GM12878 (cell line): ENCODE results near the gene LPIN3. TPM values are rescaled to one million over a fixed set of nuclear protein-coding genes. Genes with fewer than 3 reads are reported as not detected.

Experiments
- CHD2 ChIP-seq: IDR thresholded peaks from 2 replicates; pipeline ENCODE4 v1.6.1; 2011; ENCODE audit warnings: low read depth, low read length, improper control_type of control experiment, borderline replicate concordance
- POLR2A ChIP-seq: IDR thresholded peaks from 2 replicates; pipeline ENCODE4 v1.6.1; 2011; ENCODE audit warnings: low read depth, mild to moderate bottlenecking, low read length
- RAD51 ChIP-seq: fragments of 450-650 bp; IDR thresholded peaks from 2 replicates; pipeline ENCODE4 v1.6.1; 2016; ENCODE audit warnings: moderate library complexity, mild to moderate bottlenecking, inconsistent platforms
- RBBP5 ChIP-seq: fragments of 200-600 bp; sonication (generic); conservative IDR thresholded peaks from 2 replicates; pipeline ENCODE4 v1.6.1; 2016
- RUNX3 ChIP-seq: IDR thresholded peaks from 2 replicates; pipeline ENCODE4 v1.6.1; 2012; ENCODE audit warnings: low read length, inconsistent platforms
- USF2 ChIP-seq: IDR thresholded peaks from 2 replicates; pipeline ENCODE4 v1.6.1; 2011; ENCODE audit warnings: low read depth, low read length, improper control_type of control experiment, borderline replicate concordance
- ZNF687 ChIP-seq: fragments of 450-650 bp; IDR thresholded peaks from 2 replicates; pipeline ENCODE4 v1.6.1; 2017; ENCODE audit warnings: mild to moderate bottlenecking, moderate library complexity
- polyA plus RNA-seq, 11 experiments: library from polyadenylated mRNA; depleted of rRNA in 4 of 11; unstranded in 6 of 11; stranded (reverse) in 5 of 11; fragments of >200 nt; fragmentation: Nextera tagmentation in 4 of 11; fragmentation: Illumina TruSeq in 1 of 11; extraction: Ambion mirVana in 4 of 11; extraction: Trizol in 1 of 11; gene quantifications; 1 replicate in 1 of 11; 2 replicates in 10 of 11; pipeline versions ENCODE4 v1.2.1 to v1.2.3, GENCODE V29; 2011 to 2016; ENCODE audit warnings: inconsistent platforms in 2 of 11, missing spikeins in 2 of 11, low read depth in 1 of 11
- total RNA-seq, 4 experiments: library from RNA; depleted of rRNA in 3 of 4; stranded (reverse); fragments of >200 nt in 3 of 4; fragmentation: Illumina TruSeq in 1 of 4; extraction: Trizol in 1 of 4; gene quantifications; 2 replicates each; pipeline versions ENCODE4 v1.2.1 to v1.2.3, GENCODE V29; 2013 to 2021

The LPIN3 gene
- total and polyA plus RNA-seq, 10 of the 15 experiments (the other 5 are each of a cell fraction or from before 2014, with no cell fraction given): 0.13 to 1.3 (median 0.51) TPM

DNA sequence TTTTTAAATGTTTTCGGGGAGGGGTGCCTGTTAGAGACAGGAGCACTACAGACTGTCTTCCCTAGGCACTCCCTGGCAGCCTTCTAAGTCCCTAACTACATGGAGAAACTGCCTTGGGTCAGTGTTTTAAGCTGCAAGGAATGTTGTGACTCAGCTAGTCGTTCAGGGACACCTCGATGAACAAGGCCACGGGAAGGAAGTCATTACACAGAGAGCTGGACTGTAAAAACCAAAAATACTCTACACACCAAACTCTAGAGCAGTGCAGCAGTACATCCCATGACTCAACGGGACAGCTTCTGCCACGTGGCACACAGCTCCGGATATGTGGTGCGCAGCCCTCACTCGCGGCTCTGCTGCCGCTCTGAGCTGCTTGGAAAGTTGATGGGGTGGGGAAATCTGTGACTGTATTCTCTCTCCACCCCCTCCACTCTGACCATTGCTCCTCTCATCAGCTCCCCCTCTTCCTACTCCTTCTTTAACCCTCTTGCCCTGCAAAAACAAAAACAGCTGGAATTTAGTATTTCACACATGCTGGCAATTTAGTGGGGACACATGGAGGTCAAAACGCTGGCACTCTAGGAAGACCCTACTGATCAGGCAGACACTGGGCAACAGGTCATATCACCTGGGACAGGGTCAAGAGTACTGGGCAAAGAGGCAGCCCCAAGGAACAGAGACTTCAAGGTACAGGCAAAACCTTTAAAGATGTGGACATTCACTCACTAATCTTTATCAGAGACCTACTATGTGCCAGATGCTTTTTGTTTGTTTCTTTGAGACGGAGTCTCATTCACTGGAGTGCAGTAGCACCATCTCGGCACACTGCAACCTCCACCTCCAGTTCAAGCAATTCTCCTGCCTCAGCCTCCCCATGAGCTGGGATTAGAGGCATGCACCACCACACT, 10.9 kb upstream of the LPIN3 start (continued):
- TF ChIP-seq RBBP5 (no peak), RUNX3 (peak; percentile 13; the same call in 1 of the 2 replicates), POLR2A (peak; percentile 50; the same call in 1 of the 2 replicates), RAD51 (0 out of 2 replicates have a peak, but pooled peaks have one; percentile 50), ZNF687 (peak; percentile 63), CHD2 (no peak), USF2 (peak; percentile 8; the same call in 1 of the 2 replicates)
